HEK293 (cell line): ENCODE results near the gene ABCC2.

Source experiments
- CTCF ChIP-seq: fragments of 450-650 bp; formaldehyde crosslinking; IDR thresholded peaks from 2 replicates; pipeline ENCODE4 v1.5.1; 2016; ENCODE audit warnings: missing biosample characterization, missing genetic modification characterization
- ZNF76 ChIP-seq: fragments of 450-650 bp; formaldehyde crosslinking; IDR thresholded peaks from 2 replicates; pipeline ENCODE4; 2016; ENCODE audit warnings: low read depth, missing biosample characterization, missing genetic modification characterization, borderline replicate concordance

DNA sequence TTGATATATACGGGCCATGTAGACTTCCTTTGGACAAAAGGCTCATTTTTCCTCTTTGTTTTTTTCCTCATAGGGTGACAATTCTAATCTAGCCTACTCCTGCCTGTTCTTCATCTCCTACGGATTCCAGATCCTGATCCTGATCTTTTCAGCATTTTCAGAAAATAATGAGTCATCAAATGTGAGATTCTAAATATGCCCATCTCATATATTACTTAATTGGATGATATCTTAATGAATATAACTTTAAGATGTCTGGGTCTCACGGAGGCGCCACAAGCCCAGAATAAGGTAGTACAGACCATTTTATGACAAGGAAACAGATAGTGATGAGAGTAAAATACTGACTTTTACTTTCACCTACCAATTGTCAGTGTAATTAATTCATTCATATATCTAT, 11.4 kb downstream of the ABCC2 start:
- TF ChIP-seq ZNF76 (tag by site-specific recombination) (no peak), CTCF (tag by site-specific recombination) (no peak)
